HepG2 (cell line): Measurements from ENCODE around the gene SMPD3. TPM values are rescaled to one million over a fixed set of nuclear protein-coding genes. Genes with fewer than 3 reads are reported as not detected.

ENCODE experiments used
- CBX2 ChIP-seq, 2 experiments: fragments of 200-600 bp in 1 of 2; sonication (generic); formaldehyde crosslinking in 1 of 2; IDR thresholded peaks; 2 replicates each; pipeline versions ENCODE4 v1.7.0 to v1.8.1; 2018 to 2022; ENCODE audit warnings: low read depth in 2 of 2, low read length in 1 of 2, mild to moderate bottlenecking in 1 of 2, missing genetic modification reagents in 1 of 2
- ELF3 ChIP-seq: IDR thresholded peaks from 2 replicates; pipeline ENCODE4 v1.6.1; 2016; ENCODE audit warnings: missing genetic modification reagents, missing compliant biosample characterization
- GFI1 ChIP-seq: sonication (generic); formaldehyde crosslinking; IDR thresholded peaks from 2 replicates; pipeline ENCODE4 v1.5.0; 2020; ENCODE audit warnings: missing genetic modification reagents, mild to moderate bottlenecking, borderline replicate concordance
- ISL2 ChIP-seq: sonication (generic); formaldehyde crosslinking; IDR thresholded peaks from 2 replicates; pipeline ENCODE4 v1.5.0; 2020; ENCODE audit warnings: missing genetic modification reagents
- MEF2D ChIP-seq: sonication (generic); formaldehyde crosslinking; IDR thresholded peaks from 2 replicates; pipeline ENCODE4 v1.5.1; 2020; ENCODE audit warnings: mild to moderate bottlenecking, missing genetic modification reagents
- PPARG ChIP-seq: conservative IDR thresholded peaks from 2 replicates; pipeline ENCODE4 v1.6.1; 2016; ENCODE audit warnings: missing biosample characterization, missing genetic modification reagents
- SAP130 ChIP-seq: IDR thresholded peaks from 2 replicates; pipeline ENCODE4 v1.6.1; 2016; ENCODE audit warnings: low read depth
- SPEN ChIP-seq: sonication (generic); formaldehyde crosslinking; IDR thresholded peaks from 2 replicates; pipeline ENCODE4 v1.5.1; 2020; ENCODE audit warnings: low read depth, mild to moderate bottlenecking, missing genetic modification reagents
- STAG1 ChIP-seq: sonication (generic); formaldehyde crosslinking; IDR thresholded peaks from 2 replicates; pipeline ENCODE4 v1.4.0; 2020; ENCODE audit warnings: missing genetic modification reagents
- ZEB1 ChIP-seq: IDR thresholded peaks from 2 replicates; pipeline ENCODE4 v1.6.1; 2012; ENCODE audit warnings: mild to moderate bottlenecking, low read depth, inconsistent platforms; ENCODE audit not compliant: insufficient replicate concordance
- ZFP82 ChIP-seq: sonication (generic); formaldehyde crosslinking; IDR thresholded peaks from 2 replicates; pipeline ENCODE4 v1.5.1; 2020; ENCODE audit warnings: mild to moderate bottlenecking, missing genetic modification reagents, borderline replicate concordance
- ZNF101 ChIP-seq: sonication (generic); formaldehyde crosslinking; IDR thresholded peaks from 2 replicates; pipeline ENCODE4 v1.4.0; 2020; ENCODE audit warnings: mild to moderate bottlenecking, low read depth, missing genetic modification reagents, borderline replicate concordance
- ZNF329 ChIP-seq: sonication (generic); formaldehyde crosslinking; IDR thresholded peaks from 2 replicates; pipeline ENCODE4 v1.9.0; 2021; ENCODE audit warnings: low read depth, mild to moderate bottlenecking, missing genetic modification reagents
- ZNF724P ChIP-seq: sonication (generic); formaldehyde crosslinking; IDR thresholded peaks from 2 replicates; pipeline ENCODE4 v1.8.0; 2022; ENCODE audit warnings: missing genetic modification reagents, borderline replicate concordance
- polyA plus RNA-seq, 8 experiments: library from polyadenylated mRNA; depleted of rRNA in 3 of 8; stranded (reverse) in 7 of 8; unstranded in 1 of 8; fragments of >200 nt; fragmentation: Illumina TruSeq in 4 of 8; extraction: Trizol in 4 of 8; gene quantifications; 2 replicates each; pipeline versions ENCODE4 v1.2.1 to v1.2.3, GENCODE V29; 2011 to 2016; ENCODE audit warnings: low read depth in 4 of 8, missing spikeins in 1 of 8, mixed read lengths in 1 of 8; ENCODE audit not compliant: insufficient read depth in 1 of 8
- total RNA-seq, 5 experiments: library from RNA; depleted of rRNA; stranded (reverse); fragments of >200 nt; fragmentation: Illumina TruSeq; extraction: Trizol; gene quantifications; 2 replicates each; pipeline ENCODE4 v1.2.3, GENCODE V29; 2016; ENCODE audit warnings: low read depth in 1 of 5
- TF ChIP-seq, protein P1 (sequence below): sonication (generic); formaldehyde crosslinking; IDR thresholded peaks from 2 replicates; pipeline ENCODE4 v1.4.0; 2020; ENCODE audit warnings: mild to moderate bottlenecking, missing genetic modification reagents
- TF ChIP-seq, protein P2 (sequence below): sonication (generic); formaldehyde crosslinking; IDR thresholded peaks from 2 replicates; pipeline ENCODE4 v1.4.0; 2020; ENCODE audit warnings: missing genetic modification reagents
- TF ChIP-seq, protein P3 (sequence below): IDR thresholded peaks from 2 replicates; pipeline ENCODE4 v1.6.1; 2016
- TF ChIP-seq, protein P4 (sequence below): IDR thresholded peaks from 2 replicates; pipeline ENCODE4 v1.6.1; 2018; ENCODE audit warnings: missing genetic modification reagents, mild to moderate bottlenecking, missing compliant biosample characterization
- TF ChIP-seq, protein P5 (sequence below): IDR thresholded peaks from 2 replicates; pipeline ENCODE4 v1.4.0; 2020; ENCODE audit warnings: mild to moderate bottlenecking, missing genetic modification reagents

The SMPD3 gene
- total and polyA plus RNA-seq, 2 of the 13 experiments (the other 11 are each of a cell fraction or from before 2014, with no cell fraction given), result 0.07 to 0.32 TPM

DNA sequence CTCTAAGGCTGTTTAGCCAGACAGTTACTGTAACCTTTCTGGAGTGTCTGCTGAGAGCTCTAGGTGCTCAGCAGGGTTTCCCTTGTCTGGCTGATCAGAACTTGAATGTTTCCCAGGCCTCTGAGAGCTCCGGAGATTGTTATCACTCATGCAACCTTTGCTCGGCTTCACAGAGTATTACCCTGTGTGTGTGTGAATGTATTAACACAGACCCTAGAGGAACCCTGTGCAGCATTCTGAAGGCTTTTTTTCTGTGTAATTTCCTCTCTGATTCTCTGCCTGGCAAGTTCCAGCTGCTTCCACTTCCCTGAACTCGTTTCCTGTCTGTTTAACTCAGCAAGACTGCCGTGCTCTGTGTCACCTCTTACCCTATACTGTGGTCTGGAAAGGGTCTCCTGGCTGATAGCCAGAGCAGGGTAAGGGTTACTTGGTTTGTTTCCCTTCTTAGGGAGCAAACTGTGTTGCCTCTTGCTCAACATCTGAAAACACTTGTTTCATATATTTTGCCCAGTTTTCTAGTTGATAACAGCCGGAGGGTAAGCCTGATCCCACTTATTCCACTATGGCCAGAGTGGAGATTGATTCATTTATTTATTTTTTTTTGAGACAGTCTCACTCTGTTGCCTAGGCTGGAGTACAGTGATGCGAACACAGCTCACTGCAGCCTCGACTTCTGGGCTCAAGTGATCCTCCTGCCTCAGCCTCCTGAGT is 115.7 kb downstream of the SMPD3 start (continued):
- TF ChIP-seq SAP130 (CRISPR knock-in tag), result peak; percentile 68; the same call in 1 of the 2 replicates
- TF ChIP-seq, protein P1, sequence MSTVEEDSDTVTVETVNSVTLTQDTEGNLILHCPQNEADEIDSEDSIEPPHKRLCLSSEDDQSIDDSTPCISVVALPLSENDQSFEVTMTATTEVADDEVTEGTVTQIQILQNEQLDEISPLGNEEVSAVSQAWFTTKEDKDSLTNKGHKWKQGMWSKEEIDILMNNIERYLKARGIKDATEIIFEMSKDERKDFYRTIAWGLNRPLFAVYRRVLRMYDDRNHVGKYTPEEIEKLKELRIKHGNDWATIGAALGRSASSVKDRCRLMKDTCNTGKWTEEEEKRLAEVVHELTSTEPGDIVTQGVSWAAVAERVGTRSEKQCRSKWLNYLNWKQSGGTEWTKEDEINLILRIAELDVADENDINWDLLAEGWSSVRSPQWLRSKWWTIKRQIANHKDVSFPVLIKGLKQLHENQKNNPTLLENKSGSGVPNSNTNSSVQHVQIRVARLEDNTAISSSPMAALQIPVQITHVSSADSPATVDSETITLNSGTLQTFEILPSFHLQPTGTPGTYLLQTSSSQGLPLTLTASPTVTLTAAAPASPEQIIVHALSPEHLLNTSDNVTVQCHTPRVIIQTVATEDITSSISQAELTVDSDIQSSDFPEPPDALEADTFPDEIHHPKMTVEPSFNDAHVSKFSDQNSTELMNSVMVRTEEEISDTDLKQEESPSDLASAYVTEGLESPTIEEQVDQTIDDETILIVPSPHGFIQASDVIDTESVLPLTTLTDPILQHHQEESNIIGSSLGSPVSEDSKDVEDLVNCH, result no peak
- no peak for TF ChIP-seq ZFP82
- peak; percentile 27; the same call in 1 of the 2 replicates for TF ChIP-seq ISL2 (CRISPR knock-in tag)
- no peak for TF ChIP-seq STAG1 (CRISPR knock-in tag)
- TF ChIP-seq ZNF329, result no peak
- TF ChIP-seq MEF2D (CRISPR knock-in tag), result peak; percentile 57; the same call in 1 of the 2 replicates
- peak; percentile 89 for TF ChIP-seq PPARG (CRISPR knock-in tag)
- TF ChIP-seq ZNF101 (CRISPR knock-in tag), result no peak
- TF ChIP-seq, protein P2, sequence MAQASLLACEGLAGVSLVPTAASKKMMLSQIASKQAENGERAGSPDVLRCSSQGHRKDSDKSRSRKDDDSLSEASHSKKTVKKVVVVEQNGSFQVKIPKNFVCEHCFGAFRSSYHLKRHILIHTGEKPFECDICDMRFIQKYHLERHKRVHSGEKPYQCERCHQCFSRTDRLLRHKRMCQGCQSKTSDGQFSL (CRISPR knock-in tag), result no peak
- TF ChIP-seq, protein P3, sequence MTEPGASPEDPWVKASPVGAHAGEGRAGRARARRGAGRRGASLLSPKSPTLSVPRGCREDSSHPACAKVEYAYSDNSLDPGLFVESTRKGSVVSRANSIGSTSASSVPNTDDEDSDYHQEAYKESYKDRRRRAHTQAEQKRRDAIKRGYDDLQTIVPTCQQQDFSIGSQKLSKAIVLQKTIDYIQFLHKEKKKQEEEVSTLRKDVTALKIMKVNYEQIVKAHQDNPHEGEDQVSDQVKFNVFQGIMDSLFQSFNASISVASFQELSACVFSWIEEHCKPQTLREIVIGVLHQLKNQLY, result 0 out of 2 replicates have a peak, but pooled peaks have one; percentile 32
- no peak for TF ChIP-seq ZEB1
- TF ChIP-seq, protein P4, sequence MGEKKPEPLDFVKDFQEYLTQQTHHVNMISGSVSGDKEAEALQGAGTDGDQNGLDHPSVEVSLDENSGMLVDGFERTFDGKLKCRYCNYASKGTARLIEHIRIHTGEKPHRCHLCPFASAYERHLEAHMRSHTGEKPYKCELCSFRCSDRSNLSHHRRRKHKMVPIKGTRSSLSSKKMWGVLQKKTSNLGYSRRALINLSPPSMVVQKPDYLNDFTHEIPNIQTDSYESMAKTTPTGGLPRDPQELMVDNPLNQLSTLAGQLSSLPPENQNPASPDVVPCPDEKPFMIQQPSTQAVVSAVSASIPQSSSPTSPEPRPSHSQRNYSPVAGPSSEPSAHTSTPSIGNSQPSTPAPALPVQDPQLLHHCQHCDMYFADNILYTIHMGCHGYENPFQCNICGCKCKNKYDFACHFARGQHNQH (CRISPR knock-in tag), result peak; percentile 30; the same call in 1 of the 2 replicates
- 0 out of 2 replicates have a peak, but pooled peaks have one; percentile 51 for TF ChIP-seq GFI1 (CRISPR knock-in tag)
- no peak; the same call in 1 of the 2 replicates for TF ChIP-seq SPEN
- peak; percentile 85 for TF ChIP-seq ELF3
- no peak for TF ChIP-seq CBX2 (IDR thresholded peaks at IDR 0.05; ENCODE audit: low read depth, low read length)
- TF ChIP-seq CBX2 (CRISPR knock-in tag; IDR thresholded peaks at IDR 0.05; ENCODE audit: low read depth), result 0 out of 2 replicates have a peak, but pooled peaks have one; percentile 12
- no peak for TF ChIP-seq ZNF724P (CRISPR knock-in tag)
- TF ChIP-seq, protein P5, sequence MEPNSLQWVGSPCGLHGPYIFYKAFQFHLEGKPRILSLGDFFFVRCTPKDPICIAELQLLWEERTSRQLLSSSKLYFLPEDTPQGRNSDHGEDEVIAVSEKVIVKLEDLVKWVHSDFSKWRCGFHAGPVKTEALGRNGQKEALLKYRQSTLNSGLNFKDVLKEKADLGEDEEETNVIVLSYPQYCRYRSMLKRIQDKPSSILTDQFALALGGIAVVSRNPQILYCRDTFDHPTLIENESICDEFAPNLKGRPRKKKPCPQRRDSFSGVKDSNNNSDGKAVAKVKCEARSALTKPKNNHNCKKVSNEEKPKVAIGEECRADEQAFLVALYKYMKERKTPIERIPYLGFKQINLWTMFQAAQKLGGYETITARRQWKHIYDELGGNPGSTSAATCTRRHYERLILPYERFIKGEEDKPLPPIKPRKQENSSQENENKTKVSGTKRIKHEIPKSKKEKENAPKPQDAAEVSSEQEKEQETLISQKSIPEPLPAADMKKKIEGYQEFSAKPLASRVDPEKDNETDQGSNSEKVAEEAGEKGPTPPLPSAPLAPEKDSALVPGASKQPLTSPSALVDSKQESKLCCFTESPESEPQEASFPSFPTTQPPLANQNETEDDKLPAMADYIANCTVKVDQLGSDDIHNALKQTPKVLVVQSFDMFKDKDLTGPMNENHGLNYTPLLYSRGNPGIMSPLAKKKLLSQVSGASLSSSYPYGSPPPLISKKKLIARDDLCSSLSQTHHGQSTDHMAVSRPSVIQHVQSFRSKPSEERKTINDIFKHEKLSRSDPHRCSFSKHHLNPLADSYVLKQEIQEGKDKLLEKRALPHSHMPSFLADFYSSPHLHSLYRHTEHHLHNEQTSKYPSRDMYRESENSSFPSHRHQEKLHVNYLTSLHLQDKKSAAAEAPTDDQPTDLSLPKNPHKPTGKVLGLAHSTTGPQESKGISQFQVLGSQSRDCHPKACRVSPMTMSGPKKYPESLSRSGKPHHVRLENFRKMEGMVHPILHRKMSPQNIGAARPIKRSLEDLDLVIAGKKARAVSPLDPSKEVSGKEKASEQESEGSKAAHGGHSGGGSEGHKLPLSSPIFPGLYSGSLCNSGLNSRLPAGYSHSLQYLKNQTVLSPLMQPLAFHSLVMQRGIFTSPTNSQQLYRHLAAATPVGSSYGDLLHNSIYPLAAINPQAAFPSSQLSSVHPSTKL, result peak; percentile 42; the same call in 1 of the 2 replicates
